ENCODE measurements around the gene RGL1. TPM values are rescaled to one million over a fixed set of nuclear protein-coding genes. Genes with fewer than 3 reads are reported as not detected.

Gene RGL1
- total RNA-seq, 1 donor from 2014 or later: 68.1 TPM

DNA sequence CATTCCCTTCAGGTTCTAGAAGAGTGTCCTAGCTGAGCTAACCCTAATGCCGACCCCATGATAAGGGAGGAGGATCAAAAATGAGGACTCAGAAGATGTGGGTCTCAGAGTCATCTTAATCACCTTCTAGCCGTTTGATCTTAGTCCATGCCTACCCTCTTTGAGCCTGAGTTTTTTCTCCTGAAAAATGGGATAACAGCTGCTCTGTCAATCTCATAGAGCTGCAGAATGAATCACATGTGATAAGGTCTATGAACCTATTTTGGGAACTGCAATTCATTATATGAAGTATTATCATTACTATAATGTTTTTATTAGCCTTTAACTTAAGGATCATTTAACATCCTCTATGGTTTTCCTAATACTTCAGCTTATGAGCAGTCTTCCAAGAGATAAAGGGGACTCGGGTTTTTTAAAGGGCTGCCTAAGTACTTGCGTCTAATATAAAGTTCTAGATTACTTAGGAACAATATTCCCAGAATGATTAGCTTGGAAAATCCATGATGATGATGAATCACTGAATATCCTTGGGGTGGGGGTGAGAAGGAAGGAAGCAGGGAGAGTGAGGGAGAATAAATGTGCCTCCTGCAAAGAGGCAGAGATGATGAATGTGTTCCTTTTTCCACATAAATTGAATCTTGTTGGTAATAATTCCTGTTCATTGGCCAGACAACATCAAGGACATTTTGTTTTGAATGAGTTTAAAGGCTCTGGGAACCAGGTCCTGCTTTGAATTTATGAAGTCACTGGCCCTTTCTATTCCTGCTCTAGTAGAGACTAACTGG is 165.8 kb downstream of the RGL1 start:
- Mint-ChIP-seq H3K9me3 (ENCODE audit: unreplicated experiment) (no peaks in the 10 kb centered on the region), H3K4me1 (ENCODE audit: unreplicated experiment) (no peaks in the 10 kb centered on the region), H3K4me3 (ENCODE audit: unreplicated experiment) (no peak overlapping the region), H3K27me3 (ENCODE audit: unreplicated experiment) (no peaks in the 10 kb centered on the region), H3K27ac (ENCODE audit: unreplicated experiment) (no peak overlapping the region), H3K36me3 (ENCODE audit: unreplicated experiment) (no peaks in the 10 kb centered on the region)
- TF ChIP-seq, protein P1, sequence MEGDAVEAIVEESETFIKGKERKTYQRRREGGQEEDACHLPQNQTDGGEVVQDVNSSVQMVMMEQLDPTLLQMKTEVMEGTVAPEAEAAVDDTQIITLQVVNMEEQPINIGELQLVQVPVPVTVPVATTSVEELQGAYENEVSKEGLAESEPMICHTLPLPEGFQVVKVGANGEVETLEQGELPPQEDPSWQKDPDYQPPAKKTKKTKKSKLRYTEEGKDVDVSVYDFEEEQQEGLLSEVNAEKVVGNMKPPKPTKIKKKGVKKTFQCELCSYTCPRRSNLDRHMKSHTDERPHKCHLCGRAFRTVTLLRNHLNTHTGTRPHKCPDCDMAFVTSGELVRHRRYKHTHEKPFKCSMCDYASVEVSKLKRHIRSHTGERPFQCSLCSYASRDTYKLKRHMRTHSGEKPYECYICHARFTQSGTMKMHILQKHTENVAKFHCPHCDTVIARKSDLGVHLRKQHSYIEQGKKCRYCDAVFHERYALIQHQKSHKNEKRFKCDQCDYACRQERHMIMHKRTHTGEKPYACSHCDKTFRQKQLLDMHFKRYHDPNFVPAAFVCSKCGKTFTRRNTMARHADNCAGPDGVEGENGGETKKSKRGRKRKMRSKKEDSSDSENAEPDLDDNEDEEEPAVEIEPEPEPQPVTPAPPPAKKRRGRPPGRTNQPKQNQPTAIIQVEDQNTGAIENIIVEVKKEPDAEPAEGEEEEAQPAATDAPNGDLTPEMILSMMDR (IDR thresholded peaks at IDR 0.05): no peak
- no peak for DNase-seq (ENCODE audit: extremely low spot score, unreplicated experiment)

DNA sequence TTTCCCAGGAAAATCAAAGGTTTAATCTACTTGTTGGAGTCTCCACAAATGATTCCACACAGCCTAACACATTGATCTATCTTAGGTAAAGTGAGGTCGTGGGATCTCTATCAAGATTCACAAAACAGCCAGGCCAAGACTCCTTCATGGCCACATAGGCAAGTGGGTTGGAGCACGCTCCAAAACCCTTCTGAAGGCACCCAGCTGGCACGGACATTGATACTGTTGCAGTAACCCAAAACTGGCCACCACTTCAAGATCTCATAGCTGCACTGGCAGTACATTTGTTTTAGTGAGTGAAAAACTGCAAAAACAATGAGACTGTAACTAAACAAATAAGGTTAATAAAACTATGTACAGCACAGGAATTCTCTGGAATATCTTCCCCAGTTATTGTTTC is 170.7 kb downstream of the RGL1 start:
- H3K4me1 Mint-ChIP-seq (ENCODE audit: unreplicated experiment): no peaks in the 10 kb centered on the region
- no peak for DNase-seq (ENCODE audit: extremely low spot score, unreplicated experiment)
- H3K36me3 Mint-ChIP-seq (ENCODE audit: unreplicated experiment): no peaks in the 10 kb centered on the region
- H3K27me3 Mint-ChIP-seq (ENCODE audit: unreplicated experiment): no peaks in the 10 kb centered on the region
- H3K9me3 Mint-ChIP-seq (ENCODE audit: unreplicated experiment): no peaks in the 10 kb centered on the region
- H3K4me3 Mint-ChIP-seq (ENCODE audit: unreplicated experiment): no peak overlapping the region
- no peak overlapping the region for H3K27ac Mint-ChIP-seq (ENCODE audit: unreplicated experiment)
- TF ChIP-seq, protein P1 (IDR thresholded peaks at IDR 0.05): no peak

DNA sequence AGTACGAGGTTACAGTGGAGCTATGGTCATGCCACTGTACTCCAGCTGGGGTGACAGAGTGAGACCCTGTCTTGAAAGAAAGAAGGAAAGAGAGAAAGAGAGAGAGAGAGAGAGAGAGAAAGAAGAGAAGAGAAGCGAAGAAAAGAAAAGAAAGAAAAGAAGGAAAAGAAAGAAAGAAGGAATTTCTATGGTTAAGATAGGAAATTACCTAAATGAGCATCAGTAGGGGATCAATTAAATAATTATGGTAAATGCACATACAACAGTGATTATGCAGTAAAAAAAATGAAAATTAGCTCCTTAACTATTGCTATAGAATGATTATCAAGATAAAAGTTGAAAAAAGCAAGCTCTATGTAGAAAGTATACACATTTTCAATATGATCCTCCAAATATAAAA is 172.8 kb downstream of the RGL1 start:
- Mint-ChIP-seq H3K36me3 (ENCODE audit: unreplicated experiment) (no peaks in the 10 kb centered on the region), H3K4me1 (ENCODE audit: unreplicated experiment) (no peaks in the 10 kb centered on the region), H3K4me3 (ENCODE audit: unreplicated experiment) (no peak overlapping the region), H3K27me3 (ENCODE audit: unreplicated experiment) (no peaks in the 10 kb centered on the region), H3K9me3 (ENCODE audit: unreplicated experiment) (no peaks in the 10 kb centered on the region), H3K27ac (ENCODE audit: unreplicated experiment) (no peak overlapping the region)
- DNase-seq (ENCODE audit: extremely low spot score, unreplicated experiment): no peak
- TF ChIP-seq, protein P1 (IDR thresholded peaks at IDR 0.05): no peak

Other genes with a start within 250 kb of the RGL1 start
- not detected in 2 replicates for gene NCF2, start 214.7 kb upstream of the RGL1 start, total RNA-seq
- gene ARPC5, start 169.3 kb upstream of the RGL1 start, total RNA-seq: 126 and 127 TPM in 2 replicates
- gene APOBEC4, start 151.8 kb upstream of the RGL1 start, total RNA-seq: not detected in 2 replicates
- gene COLGALT2, start 232.6 kb downstream of the RGL1 start, total RNA-seq: 1.9 and 2.8 TPM in 2 replicates
- gene TSEN15, start 246.6 kb downstream of the RGL1 start, total RNA-seq: 36.8 and 37.8 TPM in 2 replicates

All from osteocyte (in vitro differentiated cells).